MCF 10A (cell line): ENCODE measurements around the gene TWSG1. TPM values are rescaled to one million over a fixed set of nuclear protein-coding genes. Genes with fewer than 3 reads are reported as not detected.

Experiments
- BruUV-seq: library from RNA; stranded (reverse); fragments of 400-500 nt; replicated peaks from 2 replicates; lab custom pipeline; 2021; lab: Mats Ljungman, UMichigan
- CTCF ChIA-PET: fragments of 300-600 bp; sonication (Branson Sonifier 250); formaldehyde crosslinking; extraction: SDS; loops from one replicate; lab custom pipeline; 2021; ENCODE audit warnings: antibody characterized with exemption, inconsistent platforms; lab: Yijun Ruan, JAX
- POLR2A ChIA-PET: fragments of 300-600, 350-650 bp; sonication (Branson Sonifier 250); formaldehyde crosslinking; extraction: SDS; loops from one replicate; lab custom pipeline; 2020; ENCODE audit warnings: antibody characterized with exemption, inconsistent platforms; lab: Yijun Ruan, JAX
- DNase-seq: peaks from one replicate; pipeline ENCODE4 v3.0.0-alpha.2; 2018; ENCODE audit not compliant: unreplicated experiment
- H3K27ac Mint-ChIP-seq: one replicate; pipeline ENCODE4 v1.8.0; 2022; ENCODE audit warnings: mild to moderate bottlenecking, low read depth, mixed read lengths; ENCODE audit not compliant: unreplicated experiment
- H3K27me3 Mint-ChIP-seq: one replicate; pipeline ENCODE4 v1.8.0; 2022; ENCODE audit warnings: mixed read lengths; ENCODE audit not compliant: insufficient read depth, unreplicated experiment
- H3K36me3 Mint-ChIP-seq: one replicate; pipeline ENCODE4 v1.8.0; 2022; ENCODE audit warnings: mild to moderate bottlenecking, moderate library complexity, mixed read lengths; ENCODE audit not compliant: insufficient read depth, unreplicated experiment
- H3K4me1 Mint-ChIP-seq: one replicate; pipeline ENCODE4 v1.8.0; 2022; ENCODE audit warnings: mixed read lengths; ENCODE audit not compliant: insufficient read depth, unreplicated experiment
- H3K4me3 Mint-ChIP-seq: one replicate; pipeline ENCODE4 v1.8.0; 2022; ENCODE audit warnings: mild to moderate bottlenecking, moderate library complexity, mixed read lengths; ENCODE audit not compliant: unreplicated experiment
- H3K9me3 Mint-ChIP-seq: one replicate; pipeline ENCODE4 v1.8.0; 2022; ENCODE audit warnings: mixed read lengths; ENCODE audit not compliant: unreplicated experiment
- intact Hi-C: fragments of 100-400 bp; cut with micrococcal nuclease; formaldehyde crosslinking; loops from 2 replicates; pipeline ENCODE4 v1.14.1; 2022
- total RNA-seq: library from RNA; stranded (reverse); gene quantifications from 2 replicates; pipeline ENCODE4 v1.2.3, GENCODE V29; 2022
- TF ChIP-seq, protein P1 (sequence below): fragments of 200-600 bp; IDR thresholded peaks from one replicate; pipeline ENCODE4 v1.8.0; 2022; ENCODE audit warnings: antibody characterized with exemption, mild to moderate bottlenecking; ENCODE audit not compliant: unreplicated experiment

The TWSG1 gene
- total RNA-seq, 1 experiment from 2014 or later: 26.0 TPM

DNA sequence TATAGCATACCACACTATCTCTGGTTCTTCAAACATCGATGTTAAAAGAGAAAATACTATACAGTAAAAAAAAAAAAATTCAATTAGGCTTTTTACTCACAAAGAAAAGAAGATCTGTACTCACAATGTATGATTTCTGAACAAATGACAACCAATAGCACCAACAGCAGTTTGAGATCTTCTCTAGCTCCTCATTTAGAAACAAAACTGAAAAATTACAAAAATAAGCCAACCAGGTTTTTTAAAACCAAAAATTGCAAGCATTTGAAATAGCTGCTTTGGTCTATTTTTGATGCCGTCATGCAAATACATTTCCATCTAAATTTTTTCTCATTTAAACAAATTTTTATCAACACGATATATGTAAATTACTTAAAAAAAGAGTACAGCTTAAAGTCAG is 106.5 kb downstream of the TWSG1 start:
- no peaks in the 10 kb centered on the region for H3K9me3 Mint-ChIP-seq
- TF ChIP-seq, protein P1, sequence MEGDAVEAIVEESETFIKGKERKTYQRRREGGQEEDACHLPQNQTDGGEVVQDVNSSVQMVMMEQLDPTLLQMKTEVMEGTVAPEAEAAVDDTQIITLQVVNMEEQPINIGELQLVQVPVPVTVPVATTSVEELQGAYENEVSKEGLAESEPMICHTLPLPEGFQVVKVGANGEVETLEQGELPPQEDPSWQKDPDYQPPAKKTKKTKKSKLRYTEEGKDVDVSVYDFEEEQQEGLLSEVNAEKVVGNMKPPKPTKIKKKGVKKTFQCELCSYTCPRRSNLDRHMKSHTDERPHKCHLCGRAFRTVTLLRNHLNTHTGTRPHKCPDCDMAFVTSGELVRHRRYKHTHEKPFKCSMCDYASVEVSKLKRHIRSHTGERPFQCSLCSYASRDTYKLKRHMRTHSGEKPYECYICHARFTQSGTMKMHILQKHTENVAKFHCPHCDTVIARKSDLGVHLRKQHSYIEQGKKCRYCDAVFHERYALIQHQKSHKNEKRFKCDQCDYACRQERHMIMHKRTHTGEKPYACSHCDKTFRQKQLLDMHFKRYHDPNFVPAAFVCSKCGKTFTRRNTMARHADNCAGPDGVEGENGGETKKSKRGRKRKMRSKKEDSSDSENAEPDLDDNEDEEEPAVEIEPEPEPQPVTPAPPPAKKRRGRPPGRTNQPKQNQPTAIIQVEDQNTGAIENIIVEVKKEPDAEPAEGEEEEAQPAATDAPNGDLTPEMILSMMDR: no peak
- DNase-seq: no peak
- CTCF ChIA-PET: interaction anchor here (0.6 to 1.3 kb wide), 2 partner anchors 10 to 70 kb away, joined by 3 read pairs; no protein-coding TSS in a partner anchor
- POLR2A ChIA-PET: no interaction called here
- H3K36me3 Mint-ChIP-seq: no peaks in the 10 kb centered on the region
- no peak overlapping the region for H3K4me3 Mint-ChIP-seq
- intact Hi-C loops: no loop called here
- no peaks in the 10 kb centered on the region for H3K27me3 Mint-ChIP-seq
- H3K4me1 Mint-ChIP-seq: no peaks in the 10 kb centered on the region
- BruUV-seq: no TSS peak
- no peak overlapping the region for H3K27ac Mint-ChIP-seq

DNA sequence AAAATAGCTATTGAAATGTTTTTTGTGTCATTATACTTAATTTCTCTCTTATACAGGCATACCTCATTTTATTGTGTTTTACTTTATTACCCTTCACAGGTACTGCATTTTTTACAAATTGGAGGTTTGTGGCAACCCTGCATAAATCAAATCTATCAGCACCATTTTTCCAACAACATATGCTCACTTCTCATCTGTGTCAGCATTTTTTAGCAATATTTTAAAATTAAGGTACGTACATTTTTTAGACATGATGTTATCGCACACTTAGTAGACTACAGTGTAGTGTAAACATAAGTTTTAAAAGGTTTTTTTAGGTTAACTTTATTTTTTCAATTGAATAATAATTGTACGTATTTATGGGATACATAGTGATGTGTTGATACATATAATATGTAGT is 110.0 kb downstream of the TWSG1 start:
- TF ChIP-seq, protein P1: no peak
- no TSS peak for BruUV-seq
- Mint-ChIP-seq H3K4me3 (no peak overlapping the region), H3K27me3 (no peaks in the 10 kb centered on the region), H3K36me3 (no peaks in the 10 kb centered on the region), H3K4me1 (no peaks in the 10 kb centered on the region), H3K9me3 (peaks cover 11% of the 10 kb centered on the region), H3K27ac (no peak overlapping the region)
- CTCF ChIA-PET: interaction anchor here (0.5 kb wide), 1 partner anchor 26 kb away, joined by 3 read pairs; no protein-coding TSS in a partner anchor
- intact Hi-C loops: no loop called here
- POLR2A ChIA-PET: no interaction called here
- DNase-seq: no peak

DNA sequence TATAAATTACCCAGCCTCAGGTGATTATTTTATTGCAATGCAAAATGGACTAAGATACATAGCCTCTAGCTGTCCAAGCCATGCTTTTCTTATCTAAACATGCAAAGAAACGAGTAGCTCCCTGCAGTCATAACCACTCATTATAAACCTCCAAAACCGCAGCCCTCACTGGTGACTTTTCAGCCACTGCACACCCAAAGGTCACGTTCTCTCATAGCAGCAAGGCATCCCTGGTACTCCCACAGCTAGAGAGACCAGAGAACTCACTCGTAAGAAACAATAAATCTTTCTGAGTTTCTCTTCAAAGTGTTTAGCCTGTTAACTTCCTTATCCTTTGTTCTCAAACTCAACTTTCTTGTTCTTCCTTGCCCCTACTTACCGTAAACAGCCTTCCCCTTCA is 112.3 kb downstream of the TWSG1 start:
- CTCF ChIA-PET: no interaction called here
- no peak overlapping the region for H3K4me3 Mint-ChIP-seq
- intact Hi-C loops: no loop called here
- no peaks in the 10 kb centered on the region for H3K27me3 Mint-ChIP-seq
- no peaks in the 10 kb centered on the region for H3K4me1 Mint-ChIP-seq
- TF ChIP-seq, protein P1: no peak
- POLR2A ChIA-PET: no interaction called here
- H3K9me3 Mint-ChIP-seq: peaks cover 11% of the 10 kb centered on the region
- DNase-seq: no peak
- H3K27ac Mint-ChIP-seq: no peak overlapping the region
- no peaks in the 10 kb centered on the region for H3K36me3 Mint-ChIP-seq
- no TSS peak for BruUV-seq

DNA sequence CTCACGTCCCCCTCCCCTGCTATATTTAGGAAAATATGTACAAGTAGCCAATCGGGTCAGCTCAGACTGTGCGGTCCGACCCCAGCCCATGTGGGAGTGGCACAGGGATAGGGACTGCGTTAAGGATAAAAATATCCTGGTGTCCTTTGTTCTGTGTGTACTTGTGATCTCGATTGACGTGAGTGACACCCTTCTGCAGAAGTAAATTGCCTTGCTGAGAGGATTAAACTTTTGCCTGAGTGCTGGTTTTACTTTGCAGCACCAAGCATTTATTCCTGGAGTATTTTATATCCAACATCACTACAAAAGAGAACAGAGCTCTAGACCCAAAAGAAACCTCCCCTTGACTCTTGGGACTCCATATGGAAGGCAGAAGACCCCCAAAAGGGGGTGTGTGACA is 112.8 kb downstream of the TWSG1 start:
- peaks cover 11% of the 10 kb centered on the region for H3K9me3 Mint-ChIP-seq
- no peaks in the 10 kb centered on the region for H3K27me3 Mint-ChIP-seq
- no peak overlapping the region for H3K27ac Mint-ChIP-seq
- H3K4me1 Mint-ChIP-seq: no peaks in the 10 kb centered on the region
- ChIA-PET POLR2A (no interaction called here), CTCF (no interaction called here)
- intact Hi-C loops: no loop called here
- TF ChIP-seq, protein P1: no peak
- no peaks in the 10 kb centered on the region for H3K36me3 Mint-ChIP-seq
- BruUV-seq: no TSS peak
- no peak for DNase-seq
- no peak overlapping the region for H3K4me3 Mint-ChIP-seq
